ENCODE results near the gene EPN3.

- TF ChIP-seq, protein P1, sequence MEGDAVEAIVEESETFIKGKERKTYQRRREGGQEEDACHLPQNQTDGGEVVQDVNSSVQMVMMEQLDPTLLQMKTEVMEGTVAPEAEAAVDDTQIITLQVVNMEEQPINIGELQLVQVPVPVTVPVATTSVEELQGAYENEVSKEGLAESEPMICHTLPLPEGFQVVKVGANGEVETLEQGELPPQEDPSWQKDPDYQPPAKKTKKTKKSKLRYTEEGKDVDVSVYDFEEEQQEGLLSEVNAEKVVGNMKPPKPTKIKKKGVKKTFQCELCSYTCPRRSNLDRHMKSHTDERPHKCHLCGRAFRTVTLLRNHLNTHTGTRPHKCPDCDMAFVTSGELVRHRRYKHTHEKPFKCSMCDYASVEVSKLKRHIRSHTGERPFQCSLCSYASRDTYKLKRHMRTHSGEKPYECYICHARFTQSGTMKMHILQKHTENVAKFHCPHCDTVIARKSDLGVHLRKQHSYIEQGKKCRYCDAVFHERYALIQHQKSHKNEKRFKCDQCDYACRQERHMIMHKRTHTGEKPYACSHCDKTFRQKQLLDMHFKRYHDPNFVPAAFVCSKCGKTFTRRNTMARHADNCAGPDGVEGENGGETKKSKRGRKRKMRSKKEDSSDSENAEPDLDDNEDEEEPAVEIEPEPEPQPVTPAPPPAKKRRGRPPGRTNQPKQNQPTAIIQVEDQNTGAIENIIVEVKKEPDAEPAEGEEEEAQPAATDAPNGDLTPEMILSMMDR (IDR thresholded peaks at IDR 0.05), result no peak
- TF ChIP-seq POLR2A (IDR thresholded peaks at IDR 0.05) (no peak), EP300 (IDR thresholded peaks at IDR 0.05) (no peak), POLR2AphosphoS5 (IDR thresholded peaks at IDR 0.05) (no peak)
These were observed 30.6 kb downstream of the EPN3 start for GRCh38 chr17:50563092-50563511.

Measured in suprapubic skin (tissue), 4 donors.